ENCODE results near the gene LMNTD1. TPM values are rescaled to one million over a fixed set of nuclear protein-coding genes. Genes with fewer than 3 reads are reported as not detected.
A peak's percentile ranks its signal among the peaks of the same experiment; 100 is the strongest.

Gene LMNTD1
- total RNA-seq, 1 donor from 2014 or later, result not detected

DNA sequence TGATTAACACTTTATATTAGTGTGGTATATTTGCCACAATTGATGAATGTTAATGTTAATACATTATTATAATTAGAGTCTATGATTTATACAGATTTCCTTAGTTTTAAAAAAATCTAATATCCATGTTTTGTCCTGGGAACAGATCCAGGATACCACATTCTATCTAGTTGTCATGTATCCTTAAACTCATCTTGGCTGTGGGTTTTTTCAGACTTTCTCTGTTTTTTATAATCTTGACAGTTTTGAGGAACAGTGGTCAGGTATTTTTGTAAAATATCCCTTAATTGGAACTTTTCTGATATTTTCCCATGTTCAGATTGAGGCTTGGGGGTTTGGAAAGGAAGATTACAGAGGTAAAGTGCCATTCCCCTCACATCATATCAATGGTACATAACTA is 104.1 kb downstream of the LMNTD1 start:
- no peak for FAIRE-seq
- TF ChIP-seq, protein P1, sequence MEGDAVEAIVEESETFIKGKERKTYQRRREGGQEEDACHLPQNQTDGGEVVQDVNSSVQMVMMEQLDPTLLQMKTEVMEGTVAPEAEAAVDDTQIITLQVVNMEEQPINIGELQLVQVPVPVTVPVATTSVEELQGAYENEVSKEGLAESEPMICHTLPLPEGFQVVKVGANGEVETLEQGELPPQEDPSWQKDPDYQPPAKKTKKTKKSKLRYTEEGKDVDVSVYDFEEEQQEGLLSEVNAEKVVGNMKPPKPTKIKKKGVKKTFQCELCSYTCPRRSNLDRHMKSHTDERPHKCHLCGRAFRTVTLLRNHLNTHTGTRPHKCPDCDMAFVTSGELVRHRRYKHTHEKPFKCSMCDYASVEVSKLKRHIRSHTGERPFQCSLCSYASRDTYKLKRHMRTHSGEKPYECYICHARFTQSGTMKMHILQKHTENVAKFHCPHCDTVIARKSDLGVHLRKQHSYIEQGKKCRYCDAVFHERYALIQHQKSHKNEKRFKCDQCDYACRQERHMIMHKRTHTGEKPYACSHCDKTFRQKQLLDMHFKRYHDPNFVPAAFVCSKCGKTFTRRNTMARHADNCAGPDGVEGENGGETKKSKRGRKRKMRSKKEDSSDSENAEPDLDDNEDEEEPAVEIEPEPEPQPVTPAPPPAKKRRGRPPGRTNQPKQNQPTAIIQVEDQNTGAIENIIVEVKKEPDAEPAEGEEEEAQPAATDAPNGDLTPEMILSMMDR (IDR thresholded peaks at IDR 0.05; ENCODE audit: insufficient read depth, low read length, severe bottlenecking), result no peak
- no peak for DNase-seq (ENCODE audit: low read depth)
- Histone ChIP-seq H3K4me3 (ENCODE audit: low read depth, low read length) (no peak overlapping the region), H3K36me3 (ENCODE audit: control insufficient read depth, insufficient read depth, low read length) (no peaks in the 10 kb centered on the region), H3K27me3 (ENCODE audit: control insufficient read depth, insufficient read depth, low read length) (no peaks in the 10 kb centered on the region)

- Histone ChIP-seq H3K27me3 (ENCODE audit: control insufficient read depth, insufficient read depth, low read length) (no peaks in the 10 kb centered on the region), H3K4me3 (ENCODE audit: low read depth, low read length) (no peak overlapping the region), H3K36me3 (ENCODE audit: control insufficient read depth, insufficient read depth, low read length) (no peaks in the 10 kb centered on the region)
- FAIRE-seq, result no peak
- TF ChIP-seq, protein P1 (IDR thresholded peaks at IDR 0.05; ENCODE audit: insufficient read depth, low read length, severe bottlenecking), result no peak
- DNase-seq (ENCODE audit: low read depth), result no peak
Measured at GRCh38 chr12:25447046-25447445, 106.0 kb downstream of the LMNTD1 start.

DNA sequence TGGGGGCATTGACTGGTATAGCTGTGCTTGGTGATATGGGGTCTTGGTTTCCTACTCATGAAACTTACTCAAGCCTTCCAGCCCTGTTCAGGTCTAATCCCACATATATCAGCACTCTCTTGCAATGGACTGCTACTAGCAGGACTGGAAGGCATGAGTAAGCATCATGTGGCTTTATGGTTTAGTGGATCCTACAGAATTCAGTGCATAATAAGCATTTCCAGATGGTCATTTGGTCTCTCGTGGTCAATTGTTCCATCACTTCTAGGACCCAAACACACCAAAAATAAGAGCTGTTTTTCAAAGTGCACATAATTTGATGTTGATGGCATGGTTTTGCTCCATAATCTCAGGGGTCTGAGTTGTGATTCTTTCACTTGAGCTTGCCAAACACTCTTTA is 114.4 kb downstream of the LMNTD1 start:
- TF ChIP-seq, protein P1 (IDR thresholded peaks at IDR 0.05; ENCODE audit: insufficient read depth, low read length, severe bottlenecking), result no peak
- no peak overlapping the region for H3K4me3 ChIP-seq (ENCODE audit: low read depth, low read length)
- no peak for DNase-seq (ENCODE audit: low read depth)
- no peaks in the 10 kb centered on the region for H3K27me3 ChIP-seq (ENCODE audit: control insufficient read depth, insufficient read depth, low read length)
- peak; percentile 76 for FAIRE-seq
- H3K36me3 ChIP-seq (ENCODE audit: control insufficient read depth, insufficient read depth, low read length), result no peaks in the 10 kb centered on the region

DNA sequence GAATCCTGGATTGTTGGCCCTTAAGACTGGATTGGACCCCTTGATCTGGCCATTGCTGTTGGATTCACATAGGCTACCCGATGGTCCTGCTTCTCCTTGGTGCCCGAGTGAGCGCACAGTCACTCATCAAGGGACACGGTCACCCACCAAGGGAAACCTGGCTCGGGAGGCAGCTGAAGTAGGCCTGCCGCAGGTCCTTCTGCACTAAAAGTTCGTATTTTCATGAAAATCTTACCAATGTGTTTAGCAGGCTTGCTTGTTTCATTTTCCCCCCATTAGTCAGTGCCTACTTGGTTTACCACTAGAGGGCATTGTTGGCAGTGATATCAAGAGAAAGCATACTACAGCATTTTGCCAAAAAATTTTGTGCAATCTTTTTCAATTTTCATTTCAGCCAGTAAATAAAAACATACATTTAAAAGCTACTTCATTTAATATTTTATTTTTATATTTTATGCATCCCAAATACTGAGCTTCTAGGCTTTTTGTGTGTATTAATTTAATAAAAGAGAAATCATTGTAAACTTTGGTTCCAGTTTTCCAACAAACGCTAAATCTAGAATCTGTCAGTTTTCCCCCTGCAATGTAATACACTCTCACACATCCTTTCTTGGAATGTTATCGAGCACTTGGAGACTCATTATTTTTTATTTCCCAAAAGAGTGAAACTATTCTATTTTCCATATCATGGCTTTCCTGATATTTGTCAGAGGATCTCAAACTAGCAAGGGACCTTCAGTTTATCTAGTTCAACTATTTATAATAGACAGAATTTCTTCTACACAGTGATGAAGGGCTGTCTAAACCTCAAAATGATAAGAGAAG is 116.7 kb downstream of the LMNTD1 start:
- Histone ChIP-seq H3K27me3 (ENCODE audit: control insufficient read depth, insufficient read depth, low read length) (no peaks in the 10 kb centered on the region), H3K36me3 (ENCODE audit: control insufficient read depth, insufficient read depth, low read length) (no peaks in the 10 kb centered on the region), H3K4me3 (ENCODE audit: low read depth, low read length) (no peak overlapping the region)
- FAIRE-seq (no peak), DNase-seq (ENCODE audit: low read depth) (peak; percentile 66)
- TF ChIP-seq, protein P1 (IDR thresholded peaks at IDR 0.05; ENCODE audit: insufficient read depth, low read length, severe bottlenecking), result peak; percentile 65

- no peaks in the 10 kb centered on the region for H3K27me3 ChIP-seq (ENCODE audit: control insufficient read depth, insufficient read depth, low read length)
- FAIRE-seq (no peak), DNase-seq (ENCODE audit: low read depth) (no peak)
- no peaks in the 10 kb centered on the region for H3K36me3 ChIP-seq (ENCODE audit: control insufficient read depth, insufficient read depth, low read length)
- no peak overlapping the region for H3K4me3 ChIP-seq (ENCODE audit: low read depth, low read length)
- TF ChIP-seq, protein P1 (IDR thresholded peaks at IDR 0.05; ENCODE audit: insufficient read depth, low read length, severe bottlenecking), result no peak
Measured at GRCh38 chr12:25435431-25435830, 117.7 kb downstream of the LMNTD1 start.

DNA sequence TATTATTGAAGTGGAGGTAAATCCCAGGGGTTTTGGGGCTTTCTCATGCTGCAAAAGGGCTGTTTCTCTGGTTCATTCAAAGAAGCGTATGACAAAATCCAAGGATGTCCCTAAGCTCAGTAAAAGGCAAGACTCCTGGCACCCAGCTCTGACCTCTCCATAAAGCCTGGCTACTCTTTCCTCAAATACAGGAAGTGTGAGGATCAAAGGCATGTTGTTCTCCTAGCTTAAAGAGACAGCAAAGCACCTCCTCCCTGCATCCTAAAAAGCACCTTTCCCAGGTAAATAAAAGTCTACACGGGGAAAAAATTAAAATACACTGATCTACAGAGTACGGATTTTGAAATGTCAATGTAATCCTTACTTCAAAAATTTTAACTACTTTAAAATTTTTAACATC is 118.6 kb downstream of the LMNTD1 start:
- H3K36me3 ChIP-seq (ENCODE audit: control insufficient read depth, insufficient read depth, low read length), result no peaks in the 10 kb centered on the region
- DNase-seq (ENCODE audit: low read depth), result no peak
- no peaks in the 10 kb centered on the region for H3K27me3 ChIP-seq (ENCODE audit: control insufficient read depth, insufficient read depth, low read length)
- no peak for FAIRE-seq
- H3K4me3 ChIP-seq (ENCODE audit: low read depth, low read length), result no peak overlapping the region
- TF ChIP-seq, protein P1 (IDR thresholded peaks at IDR 0.05; ENCODE audit: insufficient read depth, low read length, severe bottlenecking), result no peak
